ENCODE data around the gene FN3KRP.
A peak's percentile ranks its signal among the peaks of the same experiment; 100 is the strongest.

Gene FN3KRP

DNA sequence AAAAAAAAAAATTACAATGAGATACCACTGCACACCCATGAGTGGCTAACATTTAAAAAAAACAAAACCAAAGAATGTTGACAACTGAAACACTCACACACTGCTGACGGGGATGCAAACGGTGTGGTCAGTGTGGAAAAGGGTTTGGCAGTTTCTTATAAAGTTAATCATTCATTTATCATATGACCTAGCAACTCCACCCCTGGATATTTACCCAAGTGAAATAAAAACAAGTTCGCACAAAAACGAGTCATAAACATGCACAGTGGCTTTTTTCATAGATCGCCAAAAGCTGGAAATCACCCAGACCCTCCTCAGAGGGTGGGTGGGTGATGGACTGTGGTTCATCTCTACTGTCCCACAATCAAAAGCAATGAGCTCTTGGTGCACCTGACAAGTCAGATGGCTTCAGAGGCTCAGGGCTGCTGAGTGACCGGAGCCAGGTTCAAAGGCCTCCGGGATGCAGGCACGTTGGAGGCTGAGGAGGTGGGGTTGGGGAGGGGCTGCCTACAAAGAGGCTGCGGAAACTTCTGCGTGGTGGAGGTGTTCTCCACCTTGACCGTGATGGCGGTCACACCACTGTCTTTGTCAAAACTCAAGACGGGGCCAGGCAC is 32.2 kb upstream of the FN3KRP start:
- TF ChIP-seq, protein P1, sequence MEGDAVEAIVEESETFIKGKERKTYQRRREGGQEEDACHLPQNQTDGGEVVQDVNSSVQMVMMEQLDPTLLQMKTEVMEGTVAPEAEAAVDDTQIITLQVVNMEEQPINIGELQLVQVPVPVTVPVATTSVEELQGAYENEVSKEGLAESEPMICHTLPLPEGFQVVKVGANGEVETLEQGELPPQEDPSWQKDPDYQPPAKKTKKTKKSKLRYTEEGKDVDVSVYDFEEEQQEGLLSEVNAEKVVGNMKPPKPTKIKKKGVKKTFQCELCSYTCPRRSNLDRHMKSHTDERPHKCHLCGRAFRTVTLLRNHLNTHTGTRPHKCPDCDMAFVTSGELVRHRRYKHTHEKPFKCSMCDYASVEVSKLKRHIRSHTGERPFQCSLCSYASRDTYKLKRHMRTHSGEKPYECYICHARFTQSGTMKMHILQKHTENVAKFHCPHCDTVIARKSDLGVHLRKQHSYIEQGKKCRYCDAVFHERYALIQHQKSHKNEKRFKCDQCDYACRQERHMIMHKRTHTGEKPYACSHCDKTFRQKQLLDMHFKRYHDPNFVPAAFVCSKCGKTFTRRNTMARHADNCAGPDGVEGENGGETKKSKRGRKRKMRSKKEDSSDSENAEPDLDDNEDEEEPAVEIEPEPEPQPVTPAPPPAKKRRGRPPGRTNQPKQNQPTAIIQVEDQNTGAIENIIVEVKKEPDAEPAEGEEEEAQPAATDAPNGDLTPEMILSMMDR (conservative IDR thresholded peaks at IDR 0.05), result no peak
- no peak for TF ChIP-seq ZFX (IDR thresholded peaks at IDR 0.05)
- no peak overlapping the region for H3K27ac ChIP-seq

DNA sequence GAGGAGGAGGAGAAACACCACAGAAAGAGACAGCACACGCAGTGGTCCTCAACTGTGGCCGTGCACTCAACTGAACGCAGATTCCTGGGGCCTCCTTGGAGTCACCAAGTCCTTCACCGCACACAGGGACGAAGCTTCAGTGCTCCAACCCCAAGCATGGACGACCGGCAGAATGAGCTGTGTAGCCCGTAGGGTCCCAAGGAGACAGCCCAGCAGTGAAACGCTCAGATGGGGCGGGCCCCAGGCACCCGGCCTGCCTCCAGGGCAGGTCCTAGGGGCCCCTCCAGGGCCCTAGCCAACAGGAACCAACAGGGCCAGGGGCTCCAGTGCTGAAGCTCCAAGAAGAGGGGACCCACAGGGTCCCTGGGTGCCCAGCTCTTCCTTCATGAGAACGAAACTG is 31.2 kb upstream of the FN3KRP start:
- no peak for TF ChIP-seq ZFX (IDR thresholded peaks at IDR 0.05)
- TF ChIP-seq, protein P1 (conservative IDR thresholded peaks at IDR 0.05), result no peak
- no peak overlapping the region for H3K27ac ChIP-seq

DNA sequence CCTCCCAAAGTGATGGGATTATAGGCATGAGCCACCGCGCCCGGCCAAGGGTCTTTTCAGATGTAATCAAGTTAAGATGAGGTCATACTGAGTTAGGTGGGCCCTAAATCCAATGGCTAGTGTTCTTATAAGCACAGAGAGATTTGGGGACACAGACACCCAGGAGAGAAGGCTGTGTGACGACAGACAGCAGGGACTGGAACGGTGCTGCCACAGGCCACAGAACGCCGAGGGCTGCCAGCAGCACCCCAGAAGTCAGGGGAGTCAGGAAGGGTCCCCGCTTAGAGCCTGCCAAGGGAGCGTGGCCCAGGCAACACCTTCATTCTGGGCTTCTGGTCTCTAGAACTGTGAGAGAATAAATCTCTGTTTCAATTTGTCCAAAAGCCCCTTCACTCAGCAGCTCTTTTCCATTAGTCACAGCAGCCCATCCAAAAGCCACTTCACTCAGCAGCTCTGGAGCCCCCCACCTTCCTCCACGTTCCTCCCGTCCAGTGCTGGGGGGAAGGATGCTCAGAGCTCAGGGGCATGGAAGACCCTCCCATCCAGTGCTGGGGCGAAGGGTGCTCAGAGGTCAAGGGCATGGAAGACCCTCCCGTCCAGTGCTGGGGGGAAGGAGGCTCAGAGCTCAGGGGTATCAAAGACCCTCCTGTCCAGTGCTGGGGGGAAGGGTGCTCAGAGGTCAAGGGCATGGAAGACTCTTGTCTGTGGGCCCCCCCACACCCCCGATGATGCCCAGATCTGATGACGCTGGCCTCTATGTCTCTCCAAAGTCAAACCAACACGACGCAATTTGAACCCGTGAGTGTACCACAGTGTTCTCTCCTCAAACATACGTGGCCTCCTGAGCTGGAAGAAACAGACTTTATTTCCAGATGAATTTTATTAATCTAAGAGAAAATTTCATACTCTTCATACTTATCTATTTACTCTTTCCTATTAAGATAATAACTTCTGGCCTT is 29.9 kb upstream of the FN3KRP start:
- H3K27ac ChIP-seq, result no peak overlapping the region
- TF ChIP-seq ZFX (IDR thresholded peaks at IDR 0.05), result no peak

DNA sequence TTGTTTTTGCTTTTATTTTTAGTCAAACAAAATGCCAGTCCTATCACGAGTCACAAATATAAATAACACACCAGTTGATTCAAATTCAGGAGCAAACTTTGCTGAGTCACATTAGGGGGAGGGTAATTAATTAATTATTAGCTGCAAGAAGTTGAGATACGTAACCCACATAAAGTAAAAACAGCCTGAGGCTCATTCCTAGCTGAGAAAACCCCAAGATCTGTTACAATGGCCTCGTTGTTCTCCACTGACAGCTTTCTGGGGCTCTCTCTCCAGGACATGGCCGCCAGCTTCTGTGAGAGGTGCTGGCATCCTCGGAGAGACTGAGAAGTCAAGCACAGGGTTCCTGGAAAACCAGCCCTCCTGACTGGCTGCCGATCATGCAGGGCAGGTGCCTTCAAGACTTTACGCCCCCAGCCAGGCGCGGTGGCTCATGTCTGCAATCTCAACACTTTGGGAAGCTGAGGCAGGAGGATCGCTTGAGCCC is 29.1 kb upstream of the FN3KRP start:
- TF ChIP-seq, protein P1 (conservative IDR thresholded peaks at IDR 0.05), result no peak
- TF ChIP-seq ZFX (IDR thresholded peaks at IDR 0.05), result no peak
- H3K27ac ChIP-seq, result peak overlapping the region; percentile 5; the same call in 1 of the 2 replicates

DNA sequence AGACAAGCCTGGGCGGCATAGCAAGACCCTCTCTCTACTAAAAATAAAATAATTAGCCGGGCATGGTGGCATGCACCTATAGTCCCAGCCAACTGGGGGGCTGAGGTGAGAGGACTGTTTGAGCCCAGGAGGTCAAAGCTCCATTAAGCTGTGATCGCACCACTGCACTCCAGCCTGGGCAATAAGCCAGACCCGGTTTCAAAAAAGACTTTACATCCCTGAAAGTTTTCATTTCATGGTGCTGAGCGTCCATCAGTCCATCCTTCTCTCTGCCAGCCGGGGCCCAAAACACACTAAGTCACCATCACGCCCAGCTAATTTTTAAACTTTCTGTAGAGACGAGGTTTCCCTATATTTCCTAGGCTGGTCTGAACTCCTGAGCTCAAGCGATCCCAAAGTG is 28.6 kb upstream of the FN3KRP start:
- TF ChIP-seq ZFX (IDR thresholded peaks at IDR 0.05), result no peak
- TF ChIP-seq, protein P1 (conservative IDR thresholded peaks at IDR 0.05), result no peak
- H3K27ac ChIP-seq, result peak overlapping the region; percentile 5; the same call in 1 of the 2 replicates

DNA sequence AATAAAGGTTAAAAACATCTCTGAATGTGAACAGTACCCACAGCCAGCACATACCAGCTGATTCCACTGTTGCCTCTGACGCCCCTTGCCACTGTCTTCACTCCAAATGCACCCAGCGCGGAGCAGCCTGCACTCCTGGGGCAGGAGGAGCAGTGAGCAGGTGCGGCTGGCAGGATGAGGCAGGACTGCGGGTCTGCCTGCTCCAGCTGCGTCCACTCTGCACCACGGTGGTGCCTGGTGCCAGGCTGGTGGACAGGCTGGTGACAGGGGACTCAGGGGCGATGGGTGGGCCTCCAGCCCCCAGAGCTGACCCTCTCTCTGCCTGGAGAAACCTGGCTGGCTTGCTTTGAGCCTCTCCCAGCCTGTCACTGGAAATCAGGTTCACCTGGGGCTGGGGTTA is 27.4 kb upstream of the FN3KRP start:
- H3K27ac ChIP-seq, result no peak overlapping the region
- no peak for TF ChIP-seq ZFX (IDR thresholded peaks at IDR 0.05)
- TF ChIP-seq, protein P1 (conservative IDR thresholded peaks at IDR 0.05), result no peak

DNA sequence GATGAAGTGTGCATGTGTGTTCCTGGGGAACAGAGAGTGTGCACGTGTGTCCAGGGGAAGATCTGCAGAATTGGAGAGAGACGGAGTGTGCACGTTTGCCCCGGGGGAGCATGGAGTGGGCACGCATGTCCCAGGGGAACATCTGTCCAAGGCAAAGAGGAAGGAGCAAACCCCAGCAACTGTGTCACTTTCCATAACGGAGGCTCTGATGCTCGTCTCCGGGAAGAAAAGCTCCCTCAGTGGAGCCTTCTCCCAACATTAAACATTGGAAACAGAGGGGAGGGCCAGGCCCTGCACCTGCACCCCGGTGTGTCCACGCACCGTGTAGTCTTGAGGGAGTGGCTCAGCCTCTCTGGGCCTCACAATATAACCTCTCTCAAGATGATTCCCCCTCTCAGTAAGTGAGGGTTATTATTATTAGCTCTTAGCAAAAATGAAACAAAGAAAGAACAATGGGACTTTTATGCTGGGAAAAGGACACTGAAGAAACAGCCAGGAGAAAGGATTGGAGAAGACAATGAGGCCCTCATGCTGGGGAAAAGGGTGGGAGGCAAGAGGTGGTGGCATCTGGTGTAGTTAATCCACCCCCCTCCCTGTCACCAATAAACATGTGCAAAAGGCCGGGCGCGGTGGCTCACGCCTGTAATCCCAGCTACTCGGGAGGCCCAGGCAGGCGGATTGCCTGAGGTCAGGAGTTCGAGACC is 25.6 kb upstream of the FN3KRP start:
- no peak for TF ChIP-seq ZFX (IDR thresholded peaks at IDR 0.05)
- TF ChIP-seq, protein P1 (conservative IDR thresholded peaks at IDR 0.05), result no peak
- no peak overlapping the region for H3K27ac ChIP-seq

Data from C4-2B (cell line).